ENCODE measurements around the gene PARS2. TPM values are rescaled to one million over a fixed set of nuclear protein-coding genes. Genes with fewer than 3 reads are reported as not detected.
"Not testable (repeated sequence)": the region's sequence is repeated elsewhere in the genome, so short reads cannot be mapped to it uniquely, and the experiment has no call there.

Gene PARS2
- total and polyA plus RNA-seq, 8 donors = 3.9 to 6.1 (median 5.5) TPM

- Histone ChIP-seq H3K4me3 (no peak overlapping the region), H3K4me1 (no peaks in the 10 kb centered on the region), H3K36me3 (no peaks in the 10 kb centered on the region), H3K27me3 (peaks cover 0 to 29% of the 10 kb centered on the region in 2 donors), H3K9me3 (no peaks in the 10 kb centered on the region), H3K27ac (no peak overlapping the region)
- TF ChIP-seq CTCF (IDR thresholded peaks at IDR 0.05) = no peak
- ATAC-seq (peak; percentile 49), DNase-seq (peak in 1 of 4 donors; percentile 44)
- intact Hi-C loops (cut with DNase I) = no loop called here
Observed at GRCh38 chr1:54781023-54781723, 16.9 kb upstream of the PARS2 start.

- H3K9me3 ChIP-seq = no peaks in the 10 kb centered on the region
- ATAC-seq (no peak), DNase-seq (no peak)
- intact Hi-C loops (cut with DNase I) = no loop called here
- no peaks in the 10 kb centered on the region for H3K36me3 ChIP-seq
- H3K4me3 ChIP-seq = no peak overlapping the region
- H3K27ac ChIP-seq = no peak overlapping the region
- peaks cover 0 to 29% of the 10 kb centered on the region in 2 donors for H3K27me3 ChIP-seq
- TF ChIP-seq CTCF (IDR thresholded peaks at IDR 0.05) = no peak
- H3K4me1 ChIP-seq = no peaks in the 10 kb centered on the region
Observed at GRCh38 chr1:54777431-54777830, 13.1 kb upstream of the PARS2 start.

- DNase-seq = no peak
- intact Hi-C loops (cut with DNase I) = no loop called here
Observed at GRCh38 chr1:54777011-54777410, 12.7 kb upstream of the PARS2 start.

GRCh38 chr1:54775828-54776721, 11.8 kb upstream of the PARS2 start:
- intact Hi-C loops (cut with DNase I); ATAC-seq; H3K4me3 ChIP-seq; H3K9me3 ChIP-seq; H3K4me1 ChIP-seq; H3K36me3 ChIP-seq; H3K27ac ChIP-seq: not testable (repeated sequence)
- peaks cover 0 to 15% of the 10 kb centered on the region in 2 donors for H3K27me3 ChIP-seq
- DNase-seq = peak in 1 of 4 donors; percentile 51

More at GRCh38 chr1:54777011-54777410, 12.7 kb upstream of the PARS2 start:
- peaks cover 0 to 24% of the 10 kb centered on the region in 2 donors for H3K27me3 ChIP-seq
- no peaks in the 10 kb centered on the region for H3K4me1 ChIP-seq
- no peaks in the 10 kb centered on the region for H3K9me3 ChIP-seq
- no peaks in the 10 kb centered on the region for H3K36me3 ChIP-seq
- ATAC-seq = no peak
- no peak for TF ChIP-seq CTCF (IDR thresholded peaks at IDR 0.05)
- no peak overlapping the region for H3K27ac ChIP-seq
- H3K4me3 ChIP-seq = no peak overlapping the region

- intact Hi-C loops (cut with DNase I) = no loop called here
- DNase-seq (no peak), ATAC-seq (peak; percentile 32)
- Histone ChIP-seq H3K27ac (no peak overlapping the region), H3K4me3 (no peak overlapping the region), H3K36me3 (no peaks in the 10 kb centered on the region), H3K9me3 (no peaks in the 10 kb centered on the region), H3K4me1 (no peaks in the 10 kb centered on the region), H3K27me3 (peaks cover 0 to 4% of the 10 kb centered on the region in 2 donors)
- TF ChIP-seq CTCF (IDR thresholded peaks at IDR 0.05) = no peak
Observed at GRCh38 chr1:54774820-54775498, 10.6 kb upstream of the PARS2 start.
